Caco-2 (cell line): Measurements from ENCODE around the gene FDXR. TPM values are rescaled to one million over a fixed set of nuclear protein-coding genes. Genes with fewer than 3 reads are reported as not detected.

Source experiments
- BruUV-seq: library from RNA; stranded (reverse); fragments of 400-500 nt; replicated peaks from 2 replicates; lab custom pipeline; 2021; lab: Mats Ljungman, UMichigan
- CTCF ChIA-PET: fragments of 300-600 bp; sonication (Branson Sonifier 250); formaldehyde crosslinking; loops from one replicate; lab custom pipeline; 2022; ENCODE audit warnings: antibody characterized with exemption; lab: Charles Lee
- POLR2A ChIA-PET: fragments of 300-600 bp; sonication (Branson Sonifier 250); formaldehyde crosslinking; loops from one replicate; lab custom pipeline; 2022; ENCODE audit warnings: antibody characterized with exemption; lab: Charles Lee
- DNase-seq, 2 experiments: peaks; one replicate each; pipeline versions ENCODE4 v3.0.0 to v3.0.0-alpha.2; 2020 to 2022
- H3K27me3 ChIP-seq: replicated peaks from 2 replicates; pipeline ENCODE4 v1.6.0; 2011; ENCODE audit warnings: low read length; ENCODE audit not compliant: control insufficient read depth, insufficient read depth
- H3K36me3 ChIP-seq: 2 replicates; pipeline ENCODE4 v1.5.1; 2011; ENCODE audit warnings: low read length; ENCODE audit not compliant: control insufficient read depth, insufficient read depth
- H3K4me1 ChIP-seq: fragments of 250-450 bp; sonication (Bioruptor Pico); 2 replicates; pipeline ENCODE4 v1.5.1; 2020; ENCODE audit warnings: mild to moderate bottlenecking
- H3K4me3 ChIP-seq: 2 replicates; pipeline ENCODE4 v1.5.1; 2011; ENCODE audit warnings: low read depth, mild to moderate bottlenecking, control low read depth, low read length
- H3K9me3 ChIP-seq: fragments of 250-450 bp; sonication (Bioruptor Pico); 2 replicates; pipeline ENCODE4 v1.5.1; 2020; ENCODE audit warnings: mild to moderate bottlenecking, moderate library complexity
- H3K27ac Mint-ChIP-seq: one replicate; pipeline ENCODE4 v1.8.0; 2022; ENCODE audit warnings: mixed read lengths; ENCODE audit not compliant: unreplicated experiment
- H3K27me3 Mint-ChIP-seq: one replicate; pipeline ENCODE4 v1.8.0; 2022; ENCODE audit warnings: mixed read lengths; ENCODE audit not compliant: insufficient read depth, unreplicated experiment
- H3K36me3 Mint-ChIP-seq: one replicate; pipeline ENCODE4 v1.8.0; 2022; ENCODE audit warnings: mild to moderate bottlenecking, mixed read lengths; ENCODE audit not compliant: insufficient read depth, unreplicated experiment
- H3K4me1 Mint-ChIP-seq: one replicate; pipeline ENCODE4 v1.8.0; 2022; ENCODE audit warnings: low read depth, mixed read lengths; ENCODE audit not compliant: unreplicated experiment
- H3K4me3 Mint-ChIP-seq: one replicate; pipeline ENCODE4 v1.8.0; 2022; ENCODE audit warnings: mild to moderate bottlenecking, moderate library complexity, mixed read lengths; ENCODE audit not compliant: unreplicated experiment
- H3K9me3 Mint-ChIP-seq: one replicate; pipeline ENCODE4 v1.8.0; 2022; ENCODE audit warnings: mixed read lengths; ENCODE audit not compliant: unreplicated experiment
- intact Hi-C: fragments of 100-400 bp; cut with micrococcal nuclease; formaldehyde crosslinking; loops from one replicate; pipeline ENCODE4 v1.10.0; 2022; ENCODE audit not compliant: unreplicated experiment
- total RNA-seq: library from RNA; stranded (reverse); gene quantifications from 2 replicates; pipeline ENCODE4 v1.2.3, GENCODE V29; 2022
- TF ChIP-seq, protein P1 (sequence below), 2 experiments: fragments of 200-600 bp in 1 of 2; IDR thresholded peaks; 1 replicate in 1 of 2; 2 replicates in 1 of 2; pipeline versions ENCODE4 v1.5.1 to v1.8.0; 2011 to 2022; ENCODE audit warnings: antibody characterized with exemption in 1 of 2, control low read depth in 1 of 2, inconsistent platforms in 1 of 2, low read depth in 1 of 2, low read length in 1 of 2, mild to moderate bottlenecking in 1 of 2, moderate library complexity in 1 of 2; ENCODE audit not compliant: insufficient read depth in 1 of 2, severe bottlenecking in 1 of 2, unreplicated experiment in 1 of 2

Gene FDXR
- total RNA-seq, 1 experiment from 2014 or later, result 19.0 TPM

DNA sequence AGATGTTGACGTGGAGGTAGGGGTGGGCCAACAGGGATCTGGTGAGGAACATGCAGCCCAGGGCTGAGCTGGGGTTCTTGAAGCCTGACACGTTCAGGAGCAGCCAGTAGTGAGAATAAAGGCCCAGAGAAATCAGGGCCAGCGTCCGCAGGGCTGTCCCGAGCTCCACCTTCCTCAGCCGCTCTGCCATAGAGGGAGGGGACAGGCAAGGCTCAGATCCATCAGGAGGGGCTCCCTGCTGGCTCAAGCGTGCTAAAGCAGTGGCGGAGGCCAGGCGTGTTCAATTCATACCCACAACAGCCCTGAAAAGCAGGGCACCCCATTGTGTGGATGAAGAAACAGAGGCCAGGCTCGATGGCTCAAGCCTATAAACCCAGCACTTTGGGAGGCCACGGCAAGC is 8.3 kb upstream of the FDXR start:
- no peak overlapping the region for H3K27ac Mint-ChIP-seq
- Histone ChIP-seq H3K4me3 (no peak overlapping the region), H3K4me1 (no peaks in the 10 kb centered on the region), H3K27me3 (no peaks in the 10 kb centered on the region), H3K9me3 (no peaks in the 10 kb centered on the region), H3K36me3 (no peaks in the 10 kb centered on the region)
- no peaks in the 10 kb centered on the region for H3K36me3 Mint-ChIP-seq
- H3K27me3 Mint-ChIP-seq, result no peaks in the 10 kb centered on the region
- intact Hi-C loops, result no loop called here
- TF ChIP-seq, protein P1, sequence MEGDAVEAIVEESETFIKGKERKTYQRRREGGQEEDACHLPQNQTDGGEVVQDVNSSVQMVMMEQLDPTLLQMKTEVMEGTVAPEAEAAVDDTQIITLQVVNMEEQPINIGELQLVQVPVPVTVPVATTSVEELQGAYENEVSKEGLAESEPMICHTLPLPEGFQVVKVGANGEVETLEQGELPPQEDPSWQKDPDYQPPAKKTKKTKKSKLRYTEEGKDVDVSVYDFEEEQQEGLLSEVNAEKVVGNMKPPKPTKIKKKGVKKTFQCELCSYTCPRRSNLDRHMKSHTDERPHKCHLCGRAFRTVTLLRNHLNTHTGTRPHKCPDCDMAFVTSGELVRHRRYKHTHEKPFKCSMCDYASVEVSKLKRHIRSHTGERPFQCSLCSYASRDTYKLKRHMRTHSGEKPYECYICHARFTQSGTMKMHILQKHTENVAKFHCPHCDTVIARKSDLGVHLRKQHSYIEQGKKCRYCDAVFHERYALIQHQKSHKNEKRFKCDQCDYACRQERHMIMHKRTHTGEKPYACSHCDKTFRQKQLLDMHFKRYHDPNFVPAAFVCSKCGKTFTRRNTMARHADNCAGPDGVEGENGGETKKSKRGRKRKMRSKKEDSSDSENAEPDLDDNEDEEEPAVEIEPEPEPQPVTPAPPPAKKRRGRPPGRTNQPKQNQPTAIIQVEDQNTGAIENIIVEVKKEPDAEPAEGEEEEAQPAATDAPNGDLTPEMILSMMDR (IDR thresholded peaks at IDR 0.05; ENCODE audit: insufficient read depth in 1 of 2, low read depth in 1 of 2, low read length in 1 of 2, severe bottlenecking in 1 of 2, unreplicated experiment in 1 of 2), result no peak
- POLR2A ChIA-PET, result interaction anchor here (1.5 kb wide), 1 partner anchor 8 kb away, joined by 5 read pairs; the partner anchor contains the start of gene FDXR
- DNase-seq, result no peak
- no peaks in the 10 kb centered on the region for H3K9me3 Mint-ChIP-seq
- peaks cover under 1% of the 10 kb centered on the region for H3K4me1 Mint-ChIP-seq
- H3K4me3 Mint-ChIP-seq, result no peak overlapping the region
- BruUV-seq, result no TSS peak
- CTCF ChIA-PET, result interaction anchor here (0.6 kb wide), 1 partner anchor 78 kb away, joined by 3 read pairs; no protein-coding TSS in a partner anchor

DNA sequence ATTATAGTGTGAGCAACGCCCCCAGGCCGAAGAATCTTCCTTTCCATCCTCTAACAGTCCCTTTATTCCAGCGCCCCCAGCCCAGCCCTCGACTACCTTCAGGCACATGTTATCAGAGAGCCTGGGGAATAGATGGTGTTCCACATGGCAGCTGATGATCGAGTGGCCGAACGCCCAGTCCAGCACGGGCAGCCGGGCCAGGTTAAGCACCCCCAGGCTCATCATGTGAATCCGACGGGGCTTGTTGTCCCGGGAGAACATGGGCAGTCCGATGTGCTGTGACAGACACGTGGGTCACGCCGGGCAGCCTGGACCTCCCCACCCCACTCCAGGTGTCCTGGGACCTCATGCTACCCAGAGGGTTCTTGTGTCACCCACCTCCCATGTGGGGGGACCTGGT is 6.5 kb upstream of the FDXR start:
- H3K27me3 Mint-ChIP-seq, result no peaks in the 10 kb centered on the region
- H3K9me3 Mint-ChIP-seq, result no peaks in the 10 kb centered on the region
- Histone ChIP-seq H3K4me1 (no peaks in the 10 kb centered on the region), H3K9me3 (no peaks in the 10 kb centered on the region), H3K4me3 (no peak overlapping the region), H3K36me3 (no peaks in the 10 kb centered on the region), H3K27me3 (no peaks in the 10 kb centered on the region)
- no peak overlapping the region for H3K27ac Mint-ChIP-seq
- intact Hi-C loops, result no loop called here
- peaks cover 6% of the 10 kb centered on the region for H3K4me1 Mint-ChIP-seq
- H3K4me3 Mint-ChIP-seq, result no peak overlapping the region
- TF ChIP-seq, protein P1 (IDR thresholded peaks at IDR 0.05; ENCODE audit: insufficient read depth in 1 of 2, low read depth in 1 of 2, low read length in 1 of 2, severe bottlenecking in 1 of 2, unreplicated experiment in 1 of 2), result no peak
- DNase-seq, result no peak
- ChIA-PET CTCF (no interaction called here), POLR2A (no interaction called here)
- no peaks in the 10 kb centered on the region for H3K36me3 Mint-ChIP-seq
- no TSS peak for BruUV-seq

DNA sequence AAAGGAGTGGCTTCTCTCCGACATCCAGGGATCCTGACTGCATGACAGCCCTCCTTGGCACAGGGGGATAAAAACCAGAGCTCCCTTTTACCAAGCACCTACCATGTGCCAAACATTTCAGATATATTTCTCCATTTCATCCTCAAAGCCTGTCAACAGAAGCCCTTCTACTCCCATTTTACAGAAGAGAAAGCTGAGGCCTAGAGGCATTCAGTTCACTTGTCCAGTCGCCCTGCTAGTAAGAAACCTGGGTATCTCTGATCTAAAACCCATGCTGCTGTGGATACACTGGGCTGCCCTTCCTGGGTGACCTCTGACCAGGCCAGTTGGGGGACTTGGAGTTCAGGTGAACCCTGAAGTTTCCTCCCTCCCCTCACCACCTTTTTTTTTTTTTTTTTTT is 5.9 kb upstream of the FDXR start:
- Histone ChIP-seq H3K36me3 (no peaks in the 10 kb centered on the region), H3K9me3 (no peaks in the 10 kb centered on the region), H3K27me3 (no peaks in the 10 kb centered on the region), H3K4me1 (peaks cover 4% of the 10 kb centered on the region; the same call in 1 of the 2 replicates), H3K4me3 (no peak overlapping the region)
- no peaks in the 10 kb centered on the region for H3K27me3 Mint-ChIP-seq
- no TSS peak for BruUV-seq
- H3K4me3 Mint-ChIP-seq, result no peak overlapping the region
- TF ChIP-seq, protein P1 (IDR thresholded peaks at IDR 0.05; ENCODE audit: insufficient read depth in 1 of 2, low read depth in 1 of 2, low read length in 1 of 2, severe bottlenecking in 1 of 2, unreplicated experiment in 1 of 2), result no peak
- H3K9me3 Mint-ChIP-seq, result no peaks in the 10 kb centered on the region
- CTCF ChIA-PET, result no interaction called here
- no peak overlapping the region for H3K27ac Mint-ChIP-seq
- intact Hi-C loops, result no loop called here
- DNase-seq, result no peak
- POLR2A ChIA-PET, result no interaction called here
- peaks cover 6% of the 10 kb centered on the region for H3K4me1 Mint-ChIP-seq
- peaks cover 4% of the 10 kb centered on the region for H3K36me3 Mint-ChIP-seq
